ENCODE data around the gene PPARA. TPM values are rescaled to one million over a fixed set of nuclear protein-coding genes. Genes with fewer than 3 reads are reported as not detected.

Gene PPARA
- total RNA-seq, 3 donors from 2014 or later (not counting 1 experiment from before 2014, with no cell fraction given) = 20.1 to 27.8 (median 27.0) TPM

DNA sequence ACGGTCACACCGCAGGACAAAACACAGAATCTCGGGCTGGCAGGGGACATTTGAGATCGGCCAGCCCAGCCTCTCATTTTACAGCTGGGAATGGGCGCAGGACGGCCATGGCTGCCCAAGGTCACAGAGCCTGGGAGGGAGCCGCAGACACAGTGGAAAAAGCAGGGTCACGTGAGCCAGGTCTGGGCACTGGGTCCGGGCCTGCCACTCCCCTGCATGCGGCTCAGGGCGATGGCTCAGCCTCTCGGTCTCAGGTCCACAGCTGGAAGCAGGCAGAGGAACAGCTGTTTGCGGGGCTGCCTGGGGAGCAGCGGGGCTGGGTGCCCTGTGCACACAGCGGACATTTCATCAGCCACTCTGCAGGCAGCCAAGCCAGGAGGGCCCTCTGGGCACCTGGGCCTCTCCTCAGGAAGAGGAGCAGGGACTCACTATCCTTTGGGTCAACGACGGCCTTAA is 10.4 kb upstream of the PPARA start:
- Histone ChIP-seq H3K4me1 (ENCODE audit: control insufficient read depth, insufficient read depth, low read length) (no peaks in the 10 kb centered on the region), H3K27me3 (ENCODE audit: control insufficient read depth, insufficient read depth, low read length) (no peaks in the 10 kb centered on the region), H3K36me3 (ENCODE audit: control insufficient read depth, insufficient read depth, low read length) (no peaks in the 10 kb centered on the region), H3K9me3 (ENCODE audit: control insufficient read depth, insufficient read depth, low read length) (no peaks in the 10 kb centered on the region), H3K27ac (ENCODE audit: low read length) (no peak overlapping the region), H3K4me3 (ENCODE audit: low read length) (no peak overlapping the region)
- Mint-ChIP-seq H3K4me3 (no peak overlapping the region), H3K27ac (no peak overlapping the region), H3K9me3 (no peaks in the 10 kb centered on the region), H3K36me3 (no peaks in the 10 kb centered on the region), H3K27me3 (ENCODE audit: low read depth in 2 of 2) (no peaks in the 10 kb centered on the region), H3K4me1 (peaks cover 0 to 6% of the 10 kb centered on the region in 2 donors)
- ATAC-seq (no peak), DNase-seq (no peak)
- TF ChIP-seq, protein P1, sequence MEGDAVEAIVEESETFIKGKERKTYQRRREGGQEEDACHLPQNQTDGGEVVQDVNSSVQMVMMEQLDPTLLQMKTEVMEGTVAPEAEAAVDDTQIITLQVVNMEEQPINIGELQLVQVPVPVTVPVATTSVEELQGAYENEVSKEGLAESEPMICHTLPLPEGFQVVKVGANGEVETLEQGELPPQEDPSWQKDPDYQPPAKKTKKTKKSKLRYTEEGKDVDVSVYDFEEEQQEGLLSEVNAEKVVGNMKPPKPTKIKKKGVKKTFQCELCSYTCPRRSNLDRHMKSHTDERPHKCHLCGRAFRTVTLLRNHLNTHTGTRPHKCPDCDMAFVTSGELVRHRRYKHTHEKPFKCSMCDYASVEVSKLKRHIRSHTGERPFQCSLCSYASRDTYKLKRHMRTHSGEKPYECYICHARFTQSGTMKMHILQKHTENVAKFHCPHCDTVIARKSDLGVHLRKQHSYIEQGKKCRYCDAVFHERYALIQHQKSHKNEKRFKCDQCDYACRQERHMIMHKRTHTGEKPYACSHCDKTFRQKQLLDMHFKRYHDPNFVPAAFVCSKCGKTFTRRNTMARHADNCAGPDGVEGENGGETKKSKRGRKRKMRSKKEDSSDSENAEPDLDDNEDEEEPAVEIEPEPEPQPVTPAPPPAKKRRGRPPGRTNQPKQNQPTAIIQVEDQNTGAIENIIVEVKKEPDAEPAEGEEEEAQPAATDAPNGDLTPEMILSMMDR (IDR thresholded peaks at IDR 0.05) = no peak
- 92% methylated on average over 17 of the region's 17 CpGs for WGBS (ENCODE audit: insufficient coverage)
- intact Hi-C loops (cut with micrococcal nuclease) = no loop called here

DNA sequence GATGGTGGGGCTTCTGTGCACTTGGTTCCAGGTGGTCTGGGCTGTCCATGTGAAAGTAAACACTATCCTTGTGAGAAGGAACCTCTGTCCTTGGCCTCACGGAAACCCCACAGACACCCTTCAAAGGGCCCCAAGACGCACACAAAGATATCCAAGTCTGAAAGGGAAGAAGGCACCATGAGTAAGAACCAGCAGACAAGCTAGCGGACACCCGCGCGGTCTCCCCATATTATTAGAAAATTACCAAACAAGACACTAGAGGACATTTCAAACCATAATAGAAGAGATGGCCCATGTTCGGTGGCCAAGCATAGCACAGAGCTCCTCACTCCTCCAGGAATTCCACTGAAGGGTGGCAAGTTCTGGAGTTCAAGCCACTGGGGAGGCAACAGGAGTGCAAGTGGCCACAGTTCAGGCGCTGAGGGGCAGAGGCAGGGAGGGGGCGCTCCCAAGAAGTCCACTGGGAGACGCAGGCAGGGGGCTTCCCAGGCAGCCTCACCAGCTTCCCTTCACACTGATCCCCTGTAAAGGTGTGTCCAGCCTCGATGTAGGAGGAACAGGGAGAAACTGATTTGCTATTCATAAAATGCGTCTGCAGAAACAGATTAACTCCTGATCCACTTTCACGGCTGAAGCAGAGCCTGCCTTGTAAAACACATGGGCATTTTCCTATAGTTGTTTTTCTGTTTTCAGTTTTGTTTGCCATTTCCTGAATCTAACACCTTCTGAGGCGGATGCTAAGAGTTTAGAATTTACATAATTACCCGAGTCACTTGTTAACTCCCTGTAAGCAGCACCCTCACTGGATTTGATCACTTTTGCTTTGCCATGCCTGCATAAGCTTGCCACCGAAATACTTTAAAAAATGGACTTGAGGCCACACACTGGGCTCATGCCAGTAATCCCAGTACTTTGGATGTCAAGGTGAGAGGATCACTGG is 9.1 kb upstream of the PPARA start:
- H3K27me3 Mint-ChIP-seq (ENCODE audit: low read depth in 2 of 2) = no peaks in the 10 kb centered on the region
- DNase-seq (no peak), ATAC-seq (peak; percentile 40 to 59 (median 40))
- no peaks in the 10 kb centered on the region for H3K36me3 Mint-ChIP-seq
- no peak overlapping the region for H3K4me3 Mint-ChIP-seq
- H3K9me3 ChIP-seq (ENCODE audit: control insufficient read depth, insufficient read depth, low read length) = no peaks in the 10 kb centered on the region
- H3K27ac ChIP-seq (ENCODE audit: low read length) = no peak overlapping the region
- no peak overlapping the region for H3K4me3 ChIP-seq (ENCODE audit: low read length)
- H3K27ac Mint-ChIP-seq = peak overlapping the region in 1 of 2 donors; percentile 45
- no peaks in the 10 kb centered on the region for H3K4me1 ChIP-seq (ENCODE audit: control insufficient read depth, insufficient read depth, low read length)
- H3K36me3 ChIP-seq (ENCODE audit: control insufficient read depth, insufficient read depth, low read length) = no peaks in the 10 kb centered on the region
- H3K4me1 Mint-ChIP-seq = peaks cover 0 to 6% of the 10 kb centered on the region in 2 donors
- H3K27me3 ChIP-seq (ENCODE audit: control insufficient read depth, insufficient read depth, low read length) = no peaks in the 10 kb centered on the region
- intact Hi-C loops (cut with micrococcal nuclease) = no loop called here
- no peaks in the 10 kb centered on the region for H3K9me3 Mint-ChIP-seq
- WGBS (ENCODE audit: insufficient coverage) = 80% methylated on average over 14 of the region's 16 CpGs
- TF ChIP-seq, protein P1 (IDR thresholded peaks at IDR 0.05) = no peak

DNA sequence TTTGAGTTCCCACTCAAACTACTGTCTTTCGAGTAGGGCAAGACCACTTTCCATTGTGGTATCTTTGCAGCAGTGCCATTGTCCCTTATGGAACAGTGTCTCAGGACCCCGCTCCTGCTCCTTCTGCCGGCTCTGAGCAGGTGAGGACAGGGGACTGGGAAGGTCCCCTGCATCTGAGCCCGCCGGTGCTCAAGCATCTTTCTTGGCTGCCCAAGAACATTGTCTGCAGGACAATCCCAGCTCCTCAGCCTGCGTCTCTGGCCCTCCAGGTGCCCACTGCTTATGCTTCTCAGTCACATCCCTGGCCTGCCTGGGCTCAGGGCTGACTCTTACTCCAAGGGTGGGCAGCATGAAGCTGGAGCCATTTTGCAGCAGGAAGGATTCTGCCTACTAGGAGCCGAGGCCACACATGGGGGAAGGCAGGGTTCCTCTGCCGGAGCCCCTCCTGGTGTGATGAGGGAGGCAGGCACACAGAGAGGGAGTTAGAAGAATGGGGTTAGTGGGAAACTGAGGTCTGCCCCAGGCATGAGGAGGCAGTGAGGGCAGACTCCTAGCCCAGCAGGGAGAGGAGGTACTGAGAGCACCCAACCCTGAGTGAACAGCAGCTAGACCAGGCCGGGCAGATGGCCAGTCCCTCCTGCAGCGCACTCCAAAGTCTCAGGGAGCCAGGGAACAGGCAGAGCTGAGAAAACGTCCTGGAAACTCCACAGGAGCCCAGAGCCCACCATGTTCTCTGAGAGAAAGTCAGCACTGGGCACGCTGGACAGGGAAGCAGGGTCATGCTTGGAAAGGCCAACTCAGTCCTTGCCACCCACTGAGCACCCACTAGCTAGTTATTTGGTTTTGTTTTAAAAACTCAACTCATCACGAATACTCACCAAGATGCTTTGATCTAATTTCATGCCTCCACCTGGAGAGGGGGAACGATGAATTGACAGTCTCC is 7.5 kb upstream of the PPARA start:
- Histone ChIP-seq H3K4me3 (ENCODE audit: low read length) (no peak overlapping the region), H3K27me3 (ENCODE audit: control insufficient read depth, insufficient read depth, low read length) (no peaks in the 10 kb centered on the region), H3K27ac (ENCODE audit: low read length) (no peak overlapping the region), H3K9me3 (ENCODE audit: control insufficient read depth, insufficient read depth, low read length) (no peaks in the 10 kb centered on the region), H3K4me1 (ENCODE audit: control insufficient read depth, insufficient read depth, low read length) (no peaks in the 10 kb centered on the region), H3K36me3 (ENCODE audit: control insufficient read depth, insufficient read depth, low read length) (no peaks in the 10 kb centered on the region)
- DNase-seq (no peak), ATAC-seq (no peak)
- Mint-ChIP-seq H3K9me3 (no peaks in the 10 kb centered on the region), H3K27me3 (ENCODE audit: low read depth in 2 of 2) (no peaks in the 10 kb centered on the region), H3K36me3 (no peaks in the 10 kb centered on the region), H3K27ac (no peak overlapping the region), H3K4me3 (no peak overlapping the region), H3K4me1 (peaks cover 0 to 6% of the 10 kb centered on the region in 2 donors)
- 87% methylated on average over 14 of the region's 14 CpGs for WGBS (ENCODE audit: insufficient coverage)
- TF ChIP-seq, protein P1 (IDR thresholded peaks at IDR 0.05) = no peak
- intact Hi-C loops (cut with micrococcal nuclease) = no loop called here

Data from natural killer cell (primary cell).